Stimulated activated CD4-positive, alpha-beta T cell treated with anti-CD3 and anti-CD28 coated beads, Interleukin-4, amount 100 ng/mL, for 48 hours (primary cell): Measurements from ENCODE around the gene KAT2B.
"Not testable (repeated sequence)": the region's sequence is repeated elsewhere in the genome, so short reads cannot be mapped to it uniquely, and the experiment has no call there.

Source experiments
- DNase-seq, 2 donors: peaks; one replicate each; pipeline ENCODE4 v3.0.0-alpha.2; 2020; ENCODE audit warnings: low read depth in 2 of 2

KAT2B gene

GRCh38 chr3:20039765-20040547 lies at the start of gene KAT2B:
KAT2B (plus strand) TSS chr3:20040446; CDS start chr3:20040478, 32 bp downstream.
- peak; percentile 62 to 78 for DNase-seq

- no peak for DNase-seq
Measured at GRCh38 chr3:19994796-19995195, 45.5 kb upstream of the KAT2B start.

DNA sequence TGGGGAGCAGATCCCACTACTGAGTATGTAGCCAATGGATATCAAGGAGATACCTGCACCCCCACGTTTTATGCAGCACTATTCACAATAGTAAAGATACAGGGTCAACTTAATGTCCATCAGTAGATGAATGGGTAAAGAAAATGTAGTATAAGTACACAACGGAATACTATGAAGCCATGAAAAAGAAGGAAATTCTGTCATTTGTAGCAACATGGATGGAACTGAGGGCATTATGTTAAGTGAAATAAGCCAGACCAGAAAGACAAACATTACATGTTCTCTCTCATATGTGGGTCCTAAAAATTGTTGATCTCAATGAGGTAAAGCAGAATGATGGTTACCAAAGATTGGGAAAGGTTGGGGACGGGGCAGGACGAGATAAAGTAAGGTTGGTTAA lies 42.7 kb upstream of the KAT2B start:
- DNase-seq: no peak

GRCh38 chr3:20001932-20002331 lies 38.3 kb upstream of the KAT2B start:
- no peak for DNase-seq

- DNase-seq: no peak
Measured at GRCh38 chr3:20007960-20008359, 32.3 kb upstream of the KAT2B start.

DNA sequence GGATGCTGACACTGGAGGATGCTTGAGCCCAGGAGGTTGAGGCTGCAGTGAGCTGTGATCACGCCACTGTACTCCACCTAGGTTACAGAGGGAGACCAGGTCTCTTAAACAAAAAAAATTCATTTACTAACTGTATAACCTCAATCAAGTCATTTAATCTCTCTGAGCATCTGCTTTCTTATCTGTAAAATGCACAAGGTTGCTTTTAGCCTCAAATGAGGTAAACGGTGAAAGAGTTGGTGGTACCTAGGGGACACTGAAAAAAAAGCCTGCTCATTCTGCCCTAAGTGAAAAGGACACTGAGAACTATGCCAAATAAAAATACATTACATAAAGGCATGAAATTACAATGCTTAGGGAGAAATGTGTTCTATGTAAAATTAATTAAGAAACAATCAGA lies 31.6 kb upstream of the KAT2B start:
- no peak for DNase-seq

GRCh38 chr3:20012164-20012563 lies 28.1 kb upstream of the KAT2B start, which contains the start of gene PP2D1:
PP2D1 (minus strand) TSS chr3:20012264; CDS start chr3:20012072, 192 bp downstream.
- DNase-seq: no peak

- DNase-seq: no peak
Measured at GRCh38 chr3:20013396-20013795, 26.9 kb upstream of the KAT2B start.

DNA sequence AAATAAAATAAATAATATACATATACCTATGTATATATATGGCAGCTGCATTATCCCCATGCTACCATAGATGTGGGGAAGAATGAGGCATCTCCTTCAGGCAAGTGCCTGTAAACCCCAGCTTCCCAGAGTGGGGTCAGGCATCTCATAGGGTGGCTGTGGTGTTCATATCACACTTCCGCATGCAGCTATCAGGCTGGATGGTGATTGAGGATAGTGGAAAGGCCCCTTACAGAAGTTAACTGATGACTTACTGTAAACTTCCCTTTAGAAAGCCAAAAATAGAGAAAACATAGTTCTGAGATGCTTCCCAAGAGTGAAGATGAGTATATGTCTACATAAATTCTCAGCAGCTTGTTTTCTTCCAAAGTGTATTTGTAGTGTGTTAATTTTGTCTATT lies 24.7 kb upstream of the KAT2B start:
- DNase-seq: no peak

DNA sequence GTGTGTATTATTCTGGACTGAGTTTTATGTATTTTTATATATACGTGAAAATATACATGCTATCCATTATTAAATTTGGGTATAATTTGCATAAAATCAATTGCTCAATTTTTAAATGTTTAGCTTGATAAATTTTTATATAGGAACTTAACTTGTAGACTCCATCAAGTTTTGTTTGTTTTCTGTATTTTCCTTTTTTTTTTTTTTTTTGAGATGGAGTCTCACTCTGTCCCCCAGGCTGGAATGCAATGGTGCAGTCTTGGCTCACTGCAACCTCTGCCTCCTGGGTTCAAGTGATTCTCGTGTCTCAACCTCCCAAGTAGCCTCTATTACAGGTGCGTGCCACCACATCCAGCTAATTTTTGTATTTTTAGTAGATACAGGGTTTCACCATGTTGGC lies 24.2 kb upstream of the KAT2B start:
- not testable (repeated sequence) for DNase-seq

DNA sequence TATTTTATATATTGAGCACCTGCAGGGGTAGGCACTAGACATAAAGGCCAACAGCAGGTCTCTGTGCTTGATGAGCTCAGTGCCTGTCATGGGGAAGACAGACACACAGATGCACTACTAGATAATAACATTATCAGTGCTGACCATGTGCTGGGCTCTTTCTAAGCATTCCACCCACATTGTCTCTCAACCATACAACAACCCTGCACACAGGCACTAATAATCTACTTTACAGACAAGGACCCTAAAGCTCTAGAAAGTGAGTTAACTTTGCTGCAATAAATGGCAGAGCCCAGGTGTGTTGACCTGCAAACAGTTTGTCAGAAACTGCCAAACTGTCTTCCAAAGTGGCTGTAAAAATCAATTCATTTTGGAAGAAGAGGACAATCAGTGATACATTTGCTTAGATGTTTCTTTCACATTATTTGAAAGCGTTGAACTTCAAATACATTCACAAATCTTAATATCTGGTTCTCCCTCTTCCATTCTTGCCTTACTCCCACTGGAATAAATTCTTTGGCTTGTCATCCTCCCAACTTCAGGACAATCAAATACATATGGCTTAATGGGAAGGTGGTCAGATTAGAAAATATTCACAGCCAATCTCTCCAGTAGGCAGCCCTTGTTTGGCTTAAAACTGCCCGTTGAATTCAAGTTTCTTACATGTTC lies 17.2 kb upstream of the KAT2B start:
- no peak for DNase-seq

GRCh38 chr3:20023623-20024405 lies 16.4 kb upstream of the KAT2B start:
- DNase-seq: no peak

GRCh38 chr3:20027136-20027535 lies 13.1 kb upstream of the KAT2B start:
- no peak for DNase-seq

- DNase-seq: no peak
Measured at GRCh38 chr3:20028905-20029331, 11.3 kb upstream of the KAT2B start.

GRCh38 chr3:20031939-20032338 lies 8.3 kb upstream of the KAT2B start:
- not testable (repeated sequence) for DNase-seq

DNA sequence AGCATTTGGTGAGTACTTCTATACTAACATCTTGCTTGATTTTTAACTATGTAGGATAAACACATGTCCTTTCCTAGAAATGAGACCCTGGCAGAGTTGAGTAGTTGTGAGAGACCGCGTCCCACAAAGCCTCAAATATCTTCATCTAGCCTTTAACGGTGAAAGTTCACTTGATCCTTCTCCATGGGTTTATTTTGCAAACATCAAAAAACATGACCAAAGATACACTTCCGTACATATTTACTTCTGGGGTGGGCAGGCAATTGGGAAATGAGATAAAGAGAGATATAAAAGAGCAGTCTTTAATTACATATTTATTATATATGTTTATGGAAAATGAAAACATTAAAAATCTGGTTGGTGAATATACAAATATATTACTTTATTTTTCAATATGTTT lies 5.2 kb upstream of the KAT2B start:
- no peak for DNase-seq

DNA sequence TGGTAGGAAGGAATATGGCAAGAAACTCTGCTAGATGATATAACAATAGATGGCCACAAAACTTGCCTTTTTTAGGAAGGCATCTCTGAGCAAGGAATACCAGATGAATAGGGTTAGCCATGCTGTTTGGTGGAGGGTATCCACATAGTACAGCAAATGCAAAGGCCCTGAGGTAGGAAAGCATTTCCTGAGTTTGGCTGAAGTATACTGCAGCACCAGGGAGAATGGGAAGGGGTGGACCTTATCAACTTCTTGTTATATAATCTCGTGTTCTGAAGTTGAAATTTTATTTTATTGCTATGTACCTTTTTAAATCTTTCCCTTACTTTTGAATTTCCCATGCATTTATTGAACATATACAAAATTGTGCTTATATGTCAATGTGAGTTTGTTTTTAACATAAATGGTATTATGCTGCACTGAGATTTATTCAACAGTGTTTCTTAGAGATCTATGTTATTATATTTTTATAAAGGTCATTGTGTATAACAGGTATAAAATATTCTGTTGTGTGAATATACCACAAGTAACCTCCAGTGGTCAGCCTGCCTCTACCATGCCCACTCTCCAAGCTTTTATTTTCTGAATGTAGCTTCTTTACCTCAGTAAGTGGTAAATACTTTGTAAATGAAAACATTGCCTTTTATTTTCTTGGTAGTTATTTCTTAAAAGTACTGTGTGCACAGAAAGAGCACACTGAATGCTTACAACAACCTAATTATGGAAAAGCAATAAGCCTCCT lies 2.8 kb upstream of the KAT2B start:
- no peak for DNase-seq

DNA sequence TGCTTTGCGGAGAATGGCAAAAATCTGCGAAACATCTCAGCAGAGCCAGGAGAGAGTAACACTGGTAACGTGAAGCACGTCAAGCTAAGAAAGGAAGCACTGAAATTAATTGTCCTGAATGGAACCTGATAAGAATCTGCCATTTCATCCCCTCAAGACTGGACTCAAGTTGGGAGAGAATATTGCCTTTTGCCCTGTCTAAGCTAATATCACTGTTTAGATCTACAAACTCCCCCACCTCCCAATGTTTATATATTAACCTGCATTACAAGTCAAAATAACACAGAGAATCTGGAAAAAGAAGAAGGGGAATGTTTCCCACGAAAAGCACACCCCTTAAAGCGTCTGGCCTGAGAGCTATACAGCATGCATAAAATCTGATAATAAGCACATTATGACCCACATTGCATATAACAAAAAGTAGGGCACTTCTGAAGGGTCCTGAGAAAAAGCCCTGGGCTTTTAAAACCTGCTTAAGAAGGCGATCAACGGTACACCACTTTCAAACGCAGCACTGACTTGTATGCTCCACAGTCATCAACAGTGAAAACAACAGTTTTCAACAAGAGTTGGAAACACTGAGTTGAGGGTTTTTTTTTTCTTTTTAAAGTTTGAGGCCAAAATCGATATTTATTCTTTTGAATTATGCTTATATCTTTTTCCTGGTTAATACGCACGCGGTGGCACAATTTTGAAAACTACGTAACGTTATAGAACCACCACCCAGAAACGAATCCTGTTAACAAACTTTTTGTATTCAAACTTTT lies 1.4 kb upstream of the KAT2B start:
- DNase-seq: no peak

DNA sequence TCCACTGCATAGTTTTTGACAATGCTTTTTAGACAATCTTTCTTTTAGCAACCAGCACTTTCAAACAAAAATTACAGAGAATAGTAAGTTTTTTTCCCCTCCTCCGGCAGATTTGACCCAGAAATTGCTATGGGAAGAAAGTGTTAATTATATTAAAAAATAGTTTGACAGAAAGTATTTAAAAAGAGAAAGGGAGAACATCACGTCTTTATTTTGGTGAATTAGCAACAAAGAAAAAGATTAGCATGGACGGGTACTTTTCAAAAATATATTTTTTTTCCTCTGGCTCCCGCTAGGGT lies 831 bp upstream of the KAT2B start:
- no peak for DNase-seq

GRCh38 chr3:20040548-20041196 lies 426 bp downstream of the KAT2B start:
- DNase-seq: peak; percentile 47 to 62
